H1 (cell line): ENCODE results near the gene FHDC1. TPM values are rescaled to one million over a fixed set of nuclear protein-coding genes. Genes with fewer than 3 reads are reported as not detected.

ENCODE experiments used
- CTCF ChIA-PET: fragments of 300-600 bp; sonication (Branson Sonifier 250); formaldehyde crosslinking; loops from one replicate; lab custom pipeline; 2021; ENCODE audit not compliant: partially characterized antibody; lab: Charles Lee
- POLR2A ChIA-PET: fragments of 300-600 bp; sonication (Branson Sonifier 250); formaldehyde crosslinking; loops from one replicate; lab custom pipeline; 2021; ENCODE audit warnings: inconsistent platforms; ENCODE audit not compliant: partially characterized antibody; lab: Charles Lee
- DNase-seq, 2 experiments: peaks; one replicate each; pipeline versions ENCODE4 v3.0.0 to v3.0.0-alpha.2; 2010 to 2022; ENCODE audit warnings: low spot score in 2 of 2, low read depth in 1 of 2, mixed read lengths in 1 of 2
- FAIRE-seq: peaks from 2 replicates; lab custom pipeline; 2011; peaks lifted over from hg19 to GRCh38; lab: Jason Lieb, UNC
- H2AFZ ChIP-seq: 2 replicates; pipeline ENCODE4 v1.8.1; 2012; ENCODE audit warnings: low read length, inconsistent platforms
- H2AK5ac ChIP-seq: 2 replicates; pipeline ENCODE4 v1.6.1; 2013; ENCODE audit warnings: low read depth, low read length
- H2BK120ac ChIP-seq: replicated peaks from 2 replicates; pipeline ENCODE3; 2013; ENCODE audit warnings: low read depth, low read length, inconsistent platforms
- H2BK12ac ChIP-seq: 2 replicates; pipeline ENCODE4 v1.6.1; 2013; ENCODE audit warnings: low read depth, low read length
- H2BK15ac ChIP-seq: 2 replicates; pipeline ENCODE4 v1.6.1; 2013; ENCODE audit warnings: low read length
- H2BK20ac ChIP-seq: 2 replicates; pipeline ENCODE4 v1.6.1; 2013; ENCODE audit warnings: low read length
- H2BK5ac ChIP-seq: 2 replicates; pipeline ENCODE4 v1.6.1; 2013; ENCODE audit warnings: low read depth, low read length
- H3K14ac ChIP-seq: 2 replicates; pipeline ENCODE4 v1.6.1; 2013; ENCODE audit warnings: inconsistent platforms; ENCODE audit not compliant: insufficient read length
- H3K18ac ChIP-seq: 2 replicates; pipeline ENCODE4 v1.6.1; 2013; ENCODE audit warnings: low read length; ENCODE audit errors: extremely low read depth
- H3K23ac ChIP-seq: 2 replicates; pipeline ENCODE4 v1.6.1; 2013; ENCODE audit warnings: inconsistent platforms; ENCODE audit not compliant: insufficient read length
- H3K23me2 ChIP-seq: 2 replicates; pipeline ENCODE4 v1.6.1; 2013; ENCODE audit warnings: low read depth, low read length
- H3K27ac ChIP-seq: 2 replicates; pipeline ENCODE4 v1.6.1; 2011; ENCODE audit warnings: low read depth, low read length, inconsistent platforms
- H3K27me3 ChIP-seq, 4 experiments: replicated peaks in 1 of 4; 1 replicate in 1 of 4; 2 replicates in 3 of 4; pipeline versions ENCODE4 v1.6.1 to v1.8.1; 2011 to 2013; ENCODE audit warnings: low read length in 3 of 4, mild to moderate bottlenecking in 3 of 4, inconsistent platforms in 2 of 4, mixed read lengths in 2 of 4, moderate library complexity in 1 of 4; ENCODE audit not compliant: control insufficient read depth in 3 of 4, insufficient read depth in 3 of 4; ENCODE audit errors: extremely low read depth in 1 of 4
- H3K36me3 ChIP-seq, 4 experiments: 2 replicates each; pipeline versions ENCODE4 v1.6.1 to v1.8.1; 2011 to 2013; ENCODE audit warnings: mild to moderate bottlenecking in 4 of 4, low read length in 3 of 4, moderate library complexity in 2 of 4, control low read depth in 1 of 4, inconsistent platforms in 1 of 4; ENCODE audit not compliant: insufficient read depth in 4 of 4, control insufficient read depth in 2 of 4
- H3K4ac ChIP-seq: replicated peaks from 2 replicates; pipeline ENCODE3; 2013; ENCODE audit warnings: low read length, low read depth, mixed read lengths, inconsistent platforms; ENCODE audit not compliant: insufficient read length
- H3K4me1 ChIP-seq, 4 experiments: replicated peaks in 1 of 4; 1 replicate in 1 of 4; 2 replicates in 3 of 4; pipeline versions ENCODE4 v1.6.1 to v1.8.1; 2011 to 2013; ENCODE audit warnings: low read length in 3 of 4, inconsistent platforms in 2 of 4, mixed read lengths in 1 of 4; ENCODE audit not compliant: insufficient read depth in 4 of 4, control insufficient read depth in 3 of 4
- H3K4me2 ChIP-seq, 2 experiments: 2 replicates each; pipeline versions ENCODE4 v1.6.1 to v1.8.1; 2011 to 2013; ENCODE audit warnings: low read depth in 2 of 2, low read length in 2 of 2, control low read depth in 1 of 2, inconsistent platforms in 1 of 2, mild to moderate bottlenecking in 1 of 2; ENCODE audit not compliant: insufficient read depth in 1 of 2
- H3K4me3 ChIP-seq, 4 experiments: fragments of 200-600, 300-600 bp in 1 of 4; sonication (generic), shearing (Covaris generic), sonication (Bioruptor Twin) in 1 of 4; 2 replicates each; pipeline versions ENCODE4 v1.5.1 to v1.8.1; 2011 to 2016; ENCODE audit warnings: low read length in 4 of 4, low read depth in 3 of 4, control low read depth in 2 of 4, inconsistent platforms in 2 of 4, mild to moderate bottlenecking in 2 of 4, mixed read lengths in 1 of 4, moderate library complexity in 1 of 4; ENCODE audit not compliant: insufficient read depth in 2 of 4; ENCODE audit errors: extremely low read depth in 1 of 4
- H3K56ac ChIP-seq: replicated peaks from 2 replicates; pipeline ENCODE3; 2013; ENCODE audit warnings: low read depth, mild to moderate bottlenecking, mixed read lengths, low read length, inconsistent platforms; ENCODE audit not compliant: insufficient read length
- H3K79me1 ChIP-seq: 2 replicates; pipeline ENCODE4 v1.6.1; 2013; ENCODE audit warnings: low read depth, low read length, control low read depth
- H3K79me2 ChIP-seq, 2 experiments: 2 replicates each; pipeline versions ENCODE4 v1.6.1 to v1.8.1; 2012 to 2013; ENCODE audit warnings: low read length in 2 of 2, mild to moderate bottlenecking in 2 of 2, inconsistent platforms in 1 of 2; ENCODE audit not compliant: insufficient read depth in 2 of 2, control insufficient read depth in 1 of 2
- H3K9ac ChIP-seq, 4 experiments: replicated peaks in 1 of 4; 1 replicate in 1 of 4; 2 replicates in 3 of 4; pipeline versions ENCODE4 v1.6.1 to v1.8.1; 2011 to 2013; ENCODE audit warnings: low read depth in 3 of 4, low read length in 3 of 4, control low read depth in 2 of 4, mild to moderate bottlenecking in 2 of 4, moderate library complexity in 2 of 4, inconsistent platforms in 1 of 4; ENCODE audit errors: extremely low read depth in 1 of 4
- H3K9me3 ChIP-seq, 2 experiments: 2 replicates each; pipeline versions ENCODE4 v1.6.1 to v1.8.1; 2012 to 2013; ENCODE audit warnings: mild to moderate bottlenecking in 2 of 2, moderate library complexity in 2 of 2, control low read depth in 1 of 2, inconsistent platforms in 1 of 2, low read depth in 1 of 2, low read length in 1 of 2, mixed read lengths in 1 of 2; ENCODE audit not compliant: insufficient read depth in 2 of 2
- H4K20me1 ChIP-seq, 2 experiments: replicated peaks in 1 of 2; 2 replicates each; pipeline versions ENCODE3 to v1.8.1; 2011 to 2013; ENCODE audit warnings: inconsistent platforms in 2 of 2, low read length in 2 of 2, mild to moderate bottlenecking in 1 of 2; ENCODE audit not compliant: insufficient read depth in 2 of 2, control insufficient read depth in 1 of 2
- H4K5ac ChIP-seq: 2 replicates; pipeline ENCODE4 v1.6.1; 2013; ENCODE audit warnings: low read length, low read depth, mixed read lengths, inconsistent platforms; ENCODE audit not compliant: insufficient read length
- H4K8ac ChIP-seq: 2 replicates; pipeline ENCODE4 v1.8.0; 2013; ENCODE audit warnings: mild to moderate bottlenecking, moderate library complexity, low read length, inconsistent platforms; ENCODE audit not compliant: insufficient read depth; ENCODE audit errors: extremely low read depth
- H4K91ac ChIP-seq: replicated peaks from 2 replicates; pipeline ENCODE3; 2013; ENCODE audit warnings: low read length, mixed read lengths, inconsistent platforms; ENCODE audit not compliant: insufficient read length
- BCL11A ChIP-seq, 2 experiments: IDR thresholded peaks; one replicate each; pipeline ENCODE4 v1.6.1; 2011; ENCODE audit warnings: low read depth in 2 of 2, low read length in 2 of 2, mild to moderate bottlenecking in 2 of 2
- CBX5 ChIP-seq: fragments of 300-800, 300-1000 bp; sonication (generic); IDR thresholded peaks from 2 replicates; pipeline ENCODE4 v1.7.1; 2016; ENCODE audit warnings: antibody characterized with exemption, low read length, low read depth
- CEBPB ChIP-seq: IDR thresholded peaks from 2 replicates; pipeline ENCODE4 v1.6.1; 2012; ENCODE audit warnings: low read depth, low read length
- EGR1 ChIP-seq: IDR thresholded peaks from 2 replicates; pipeline ENCODE4 v1.6.1; 2011; ENCODE audit warnings: low read depth, low read length, borderline replicate concordance
- EP300 ChIP-seq, 2 experiments: IDR thresholded peaks; 1 replicate in 1 of 2; 2 replicates in 1 of 2; pipeline ENCODE4 v1.6.1; 2011 to 2012; ENCODE audit warnings: low read depth in 2 of 2, low read length in 2 of 2, mild to moderate bottlenecking in 2 of 2, borderline replicate concordance in 1 of 2, inconsistent platforms in 1 of 2, moderate library complexity in 1 of 2
- PHF8 ChIP-seq: fragments of 200-600 bp; sonication (generic); conservative IDR thresholded peaks from 2 replicates; pipeline ENCODE4 v1.7.1; 2012; ENCODE audit warnings: low read depth, mild to moderate bottlenecking, inconsistent platforms, low read length, moderate library complexity
- RBBP5 ChIP-seq: IDR thresholded peaks from 2 replicates; pipeline ENCODE4 v1.7.1; 2012; ENCODE audit warnings: low read depth, mild to moderate bottlenecking, inconsistent platforms, low read length, moderate library complexity, borderline replicate concordance
- SAP30 ChIP-seq: fragments of 300-600 bp; sonication (generic); IDR thresholded peaks from 2 replicates; pipeline ENCODE4 v1.7.1; 2012; ENCODE audit warnings: low read length, moderate library complexity, mild to moderate bottlenecking, inconsistent platforms; ENCODE audit not compliant: insufficient read depth, insufficient replicate concordance
- SIN3A ChIP-seq, 2 experiments: IDR thresholded peaks in 1 of 2; conservative IDR thresholded peaks in 1 of 2; 2 replicates each; pipeline ENCODE4 v1.6.1; 2011 to 2012; ENCODE audit warnings: low read length in 2 of 2, improper control_type of control experiment in 1 of 2, low read depth in 1 of 2, mild to moderate bottlenecking in 1 of 2
- SP1 ChIP-seq: IDR thresholded peaks from 2 replicates; pipeline ENCODE4 v1.6.1; 2011; ENCODE audit warnings: low read depth, low read length
- SP2 ChIP-seq: IDR thresholded peaks from 2 replicates; pipeline ENCODE4 v1.6.1; 2012; ENCODE audit warnings: mild to moderate bottlenecking, low read length, inconsistent platforms
- TAF1 ChIP-seq: IDR thresholded peaks from 2 replicates; pipeline ENCODE4 v1.6.1; 2011; ENCODE audit warnings: mild to moderate bottlenecking, low read depth, low read length
- ZNF274 ChIP-seq: IDR thresholded peaks from 2 replicates; pipeline ENCODE4 v1.7.0; 2012; ENCODE audit warnings: low read length, borderline replicate concordance; ENCODE audit errors: extremely low read depth
- WGBS, 2 experiments: shearing (Covaris generic) in 1 of 2; methylation state at CpG; one replicate each; pipeline versions ENCODE4 v1.1.6 to v1.1.7; 2013 to 2015; ENCODE audit warnings: low lambda C conversion rate in 2 of 2, mixed read lengths in 2 of 2, inconsistent platforms in 1 of 2, low coverage in 1 of 2, missing lambda C conversion rate in 1 of 2; ENCODE audit not compliant: insufficient replicate concordance in 2 of 2, insufficient coverage in 1 of 2, insufficient read length in 1 of 2; ENCODE audit errors: extremely low coverage in 1 of 2, missing lambda C conversion rate in 1 of 2; 5-methylcytosine and 5-hydroxymethylcytosine counted together
- polyA plus RNA-seq, 7 experiments: library from polyadenylated mRNA; depleted of rRNA in 3 of 7; stranded (reverse) in 5 of 7; unstranded in 2 of 7; fragments of >200 nt in 5 of 7; fragments of 200-250 nt in 2 of 7; gene quantifications; 1 replicate in 5 of 7; 2 replicates in 1 of 7; 4 replicates in 1 of 7; pipeline versions ENCODE4 v1.2.1 to v1.2.3, GENCODE V29; 2011 to 2013; ENCODE audit warnings: missing spikeins in 2 of 7, mixed read lengths in 2 of 7
- total RNA-seq: library from RNA; stranded (reverse); fragmentation: NEBNext Ultra II Directional; extraction: Animal tissue kit (Norgen Biotek cat#: 25700); gene quantifications from 2 replicates; pipeline ENCODE4 v1.2.1, GENCODE V29; 2021

Gene FHDC1
- total and polyA plus RNA-seq, 2 of the 8 experiments (the other 6 are each of a cell fraction or from before 2014, with no cell fraction given) = 6.4 to 28.6 TPM

DNA sequence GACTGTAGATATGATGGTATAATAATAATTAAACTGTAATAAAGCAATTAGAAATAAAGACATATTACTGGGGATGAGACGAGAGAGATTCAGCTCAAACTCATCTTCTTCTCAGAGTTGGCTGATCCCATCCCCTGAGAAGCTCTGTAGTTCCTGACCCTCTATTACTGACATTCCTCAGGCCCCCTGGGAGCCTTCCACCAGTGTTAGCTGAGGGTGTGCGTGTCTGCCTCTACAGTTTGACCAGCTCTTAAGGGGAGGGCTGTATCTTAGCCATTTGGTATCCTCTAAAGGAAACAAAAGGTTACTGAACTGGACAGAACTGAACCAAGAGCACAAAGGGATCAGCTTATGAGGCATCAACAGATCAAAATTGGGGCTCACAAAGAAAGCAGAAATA is 11.2 kb downstream of the FHDC1 start:
- Histone ChIP-seq H3K4me3 (no peak overlapping the region), H2BK15ac (no peak overlapping the region), H3K18ac (no peak overlapping the region), H2AK5ac (no peak overlapping the region), H3K4me1 (peaks cover 7 to 22% (median 12%) of the 10 kb centered on the region in 4 experiments), H3K36me3 (peaks cover 0 to 22% (median 14%) of the 10 kb centered on the region in 4 experiments; a peak in 5 of 8 replicates), H3K23me2 (no peaks in the 10 kb centered on the region), H3K4me2 (no peak overlapping the region), H3K27me3 (no peaks in the 10 kb centered on the region), H2BK120ac (no peak overlapping the region), H4K91ac (no peak overlapping the region), H2BK20ac (no peak overlapping the region), H3K9me3 (no peaks in the 10 kb centered on the region), H3K79me1 (peaks cover 9% of the 10 kb centered on the region; the same call in 1 of the 2 replicates), H4K20me1 (peaks cover 0 to 9% of the 10 kb centered on the region in 2 experiments), H2AFZ (no peak overlapping the region), H3K9ac (no peak overlapping the region), H2BK5ac (no peak overlapping the region), H3K23ac (no peak overlapping the region), H4K8ac (no peak overlapping the region), H3K27ac (no peak overlapping the region), H3K14ac (no peak overlapping the region), H3K79me2 (peaks cover under 1 to 77% of the 10 kb centered on the region in 2 experiments; a peak in 3 of 4 replicates), H2BK12ac (no peak overlapping the region), H3K56ac (no peak overlapping the region), H4K5ac (no peak overlapping the region), H3K4ac (no peak overlapping the region)
- CTCF ChIA-PET = interaction anchor here (1.1 to 4.8 kb wide), 4 partner anchors 9 to 181 kb away, joined by 3 to 35 read pairs (median 4); partner anchors contain the start of gene FHDC1
- DNase-seq = no peak
- POLR2A ChIA-PET = interaction anchor here (5.8 kb wide), 1 partner anchor 9 kb away, joined by 61 read pairs; the partner anchor contains the start of gene FHDC1
- WGBS, 2 experiments = 93% methylated on average over 2 of the region's 2 CpGs; no CpG with 5 or more reads in 1 of the 2 experiments
- FAIRE-seq = no peak
- no peak for TF ChIP-seq CEBPB
- no peak for TF ChIP-seq EP300 (IDR thresholded peaks at IDR 0.05; ENCODE audit: borderline replicate concordance in 1 of 2, low read depth in 2 of 2, low read length in 2 of 2)
- TF ChIP-seq EGR1 = no peak
- no peak for TF ChIP-seq SP1
- TF ChIP-seq CBX5 = no peak
- TF ChIP-seq SAP30 = no peak
- no peak for TF ChIP-seq SP2
- TF ChIP-seq BCL11A (IDR thresholded peaks at IDR 0.05; ENCODE audit: low read depth in 2 of 2, low read length in 2 of 2) = no peak
- TF ChIP-seq RBBP5 = no peak
- no peak for TF ChIP-seq PHF8
- no peak for TF ChIP-seq TAF1
- no peak for TF ChIP-seq SIN3A (conservative IDR thresholded peaks at IDR 0.05 in 1 of 2, IDR thresholded peaks at IDR 0.05 in 1 of 2; ENCODE audit: low read depth in 1 of 2, low read length in 2 of 2)
- no peak for TF ChIP-seq ZNF274
